Stimulated activated naive CD8-positive, alpha-beta T cell treated with anti-CD3 and anti-CD28 coated beads, Interleukin-15, Interleukin-2, amounts not matched to agents 100 ng/mL and 50 ng/mL, for 24 hours (primary cell): ENCODE results near the gene RAET1E.
"Not testable (repeated sequence)": the region's sequence is repeated elsewhere in the genome, so short reads cannot be mapped to it uniquely, and the experiment has no call there.

Experiments
- H3K27ac Mint-ChIP-seq: one replicate; pipeline ENCODE4 v1.8.0; 2021; ENCODE audit warnings: mild to moderate bottlenecking, mixed read lengths
- H3K27me3 Mint-ChIP-seq: one replicate; pipeline ENCODE4 v1.8.0; 2021; ENCODE audit warnings: mixed read lengths
- H3K36me3 Mint-ChIP-seq: one replicate; pipeline ENCODE4 v1.8.0; 2021; ENCODE audit warnings: low read depth, mixed read lengths
- H3K4me1 Mint-ChIP-seq: one replicate; pipeline ENCODE4 v1.8.0; 2021; ENCODE audit warnings: low read depth, mixed read lengths
- H3K4me3 Mint-ChIP-seq: one replicate; pipeline ENCODE4 v1.8.0; 2021; ENCODE audit warnings: mild to moderate bottlenecking, mixed read lengths
- H3K9me3 Mint-ChIP-seq: one replicate; pipeline ENCODE4 v1.8.0; 2021; ENCODE audit warnings: mixed read lengths

RAET1E gene

GRCh38 chr6:149897855-149898744 lies at the start of gene RAET1E:
Gene RAET1E, minus strand, starts transcription at chr6:149898113. Its CDS starts 7,212 bp downstream, at chr6:149890901.
- Mint-ChIP-seq H3K36me3 (no peaks in the 10 kb centered on the region), H3K27me3 (peaks cover 14% of the 10 kb centered on the region), H3K27ac (no peak within 1 kb of the TSS), H3K4me1 (peaks cover 10% of the 10 kb centered on the region), H3K9me3 (no peaks in the 10 kb centered on the region), H3K4me3 (no peak within 1 kb of the TSS)

GRCh38 chr6:149947533-149947932 lies 49.6 kb upstream of the RAET1E start:
- not testable (repeated sequence) for H3K4me3 Mint-ChIP-seq, H3K27ac Mint-ChIP-seq, H3K9me3 Mint-ChIP-seq, H3K4me1 Mint-ChIP-seq, H3K36me3 Mint-ChIP-seq
- H3K27me3 Mint-ChIP-seq: peaks cover 63% of the 10 kb centered on the region

- H3K36me3 Mint-ChIP-seq, H3K9me3 Mint-ChIP-seq, H3K4me3 Mint-ChIP-seq, H3K27ac Mint-ChIP-seq, H3K4me1 Mint-ChIP-seq: not testable (repeated sequence)
- peaks cover 57% of the 10 kb centered on the region for H3K27me3 Mint-ChIP-seq
These were observed 48.7 kb upstream of the RAET1E start for GRCh38 chr6:149946631-149947030.

DNA sequence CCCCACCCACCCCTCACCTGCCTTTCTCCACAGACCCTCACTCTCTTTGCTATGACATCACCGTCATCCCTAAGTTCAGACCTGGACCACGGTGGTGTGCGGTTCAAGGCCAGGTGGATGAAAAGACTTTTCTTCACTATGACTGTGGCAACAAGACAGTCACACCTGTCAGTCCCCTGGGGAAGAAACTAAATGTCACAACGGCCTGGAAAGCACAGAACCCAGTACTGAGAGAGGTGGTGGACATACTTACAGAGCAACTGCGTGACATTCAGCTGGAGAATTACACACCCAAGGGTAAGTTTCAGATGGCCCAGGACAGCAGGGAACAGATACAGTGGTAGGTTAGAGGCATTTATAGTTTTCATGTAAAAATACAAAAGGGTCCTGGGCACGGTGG lies 47.4 kb upstream of the RAET1E start:
- H3K4me1 Mint-ChIP-seq: peaks cover 15% of the 10 kb centered on the region
- H3K27me3 Mint-ChIP-seq: peaks cover 55% of the 10 kb centered on the region

GRCh38 chr6:149943321-149943720 lies 45.4 kb upstream of the RAET1E start:
- not testable (repeated sequence) for H3K27ac Mint-ChIP-seq, H3K9me3 Mint-ChIP-seq, H3K4me3 Mint-ChIP-seq, H3K36me3 Mint-ChIP-seq
- Mint-ChIP-seq H3K27me3 (peaks cover 52% of the 10 kb centered on the region), H3K4me1 (peaks cover 34% of the 10 kb centered on the region)

More for the DNA sequence above, 47.4 kb upstream of the RAET1E start:
- H3K9me3 Mint-ChIP-seq, H3K4me3 Mint-ChIP-seq, H3K27ac Mint-ChIP-seq, H3K36me3 Mint-ChIP-seq: not testable (repeated sequence)

DNA sequence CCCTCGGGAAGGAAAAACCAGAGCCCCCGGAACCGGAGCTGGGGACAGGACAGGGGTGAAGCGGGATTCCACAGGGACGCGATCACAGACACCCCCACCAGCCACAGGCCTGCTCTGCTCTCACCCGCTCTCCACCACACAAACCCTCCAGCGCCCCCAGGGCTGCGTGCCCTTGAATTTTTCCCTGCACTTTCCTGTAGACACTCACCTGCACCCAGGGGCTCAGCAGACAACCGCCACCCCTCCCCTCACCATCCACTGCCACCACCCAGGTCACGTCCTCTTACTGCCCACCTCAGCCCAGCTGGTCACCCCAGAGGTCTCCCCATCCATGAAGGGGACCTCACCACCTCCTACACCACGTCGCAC lies 44.5 kb upstream of the RAET1E start:
- Mint-ChIP-seq H3K4me1 (peaks cover 37% of the 10 kb centered on the region), H3K9me3 (no peaks in the 10 kb centered on the region), H3K36me3 (no peaks in the 10 kb centered on the region), H3K4me3 (peak overlapping the region; percentile 36), H3K27ac (no peak overlapping the region), H3K27me3 (peaks cover 51% of the 10 kb centered on the region)

GRCh38 chr6:149941583-149942460 lies 43.9 kb upstream of the RAET1E start, which contains the start of gene ULBP2:
Gene ULBP2, plus strand, starts transcription at chr6:149942014. Its CDS starts 59 bp downstream, at chr6:149942073.
- no peak within 1 kb of the TSS for H3K27ac Mint-ChIP-seq
- peak within 1 kb of the TSS; percentile 88 for H3K4me3 Mint-ChIP-seq
- peaks cover 40% of the 10 kb centered on the region for H3K4me1 Mint-ChIP-seq
- no peaks in the 10 kb centered on the region for H3K36me3 Mint-ChIP-seq
- peaks cover 57% of the 10 kb centered on the region for H3K27me3 Mint-ChIP-seq
- no peaks in the 10 kb centered on the region for H3K9me3 Mint-ChIP-seq

- Mint-ChIP-seq H3K27me3 (peaks cover 61% of the 10 kb centered on the region), H3K4me1 (peaks cover 40% of the 10 kb centered on the region), H3K9me3 (no peaks in the 10 kb centered on the region), H3K4me3 (no peak overlapping the region), H3K36me3 (no peaks in the 10 kb centered on the region), H3K27ac (no peak overlapping the region)
These were observed 42.7 kb upstream of the RAET1E start for GRCh38 chr6:149940672-149940982.

- no peak overlapping the region for H3K27ac Mint-ChIP-seq
- peaks cover 64% of the 10 kb centered on the region for H3K27me3 Mint-ChIP-seq
- H3K9me3 Mint-ChIP-seq: no peaks in the 10 kb centered on the region
- peaks cover 43% of the 10 kb centered on the region for H3K4me1 Mint-ChIP-seq
- no peaks in the 10 kb centered on the region for H3K36me3 Mint-ChIP-seq
- H3K4me3 Mint-ChIP-seq: no peak overlapping the region
These were observed 42.2 kb upstream of the RAET1E start for GRCh38 chr6:149939909-149940671.

DNA sequence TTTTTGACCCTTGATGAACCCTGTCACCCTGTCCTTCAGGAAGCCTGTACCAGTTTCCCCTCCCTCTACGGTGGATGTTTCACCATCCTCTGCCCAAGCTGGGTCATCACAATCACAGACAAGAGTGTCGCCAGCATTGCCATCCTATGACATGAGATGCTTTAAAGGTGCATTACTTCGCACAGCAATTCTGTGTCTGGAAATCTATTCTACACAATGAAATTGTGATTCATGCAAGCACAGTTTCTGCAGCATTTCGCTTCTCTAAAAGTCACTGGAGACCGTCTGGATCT lies 41.4 kb upstream of the RAET1E start:
- no peaks in the 10 kb centered on the region for H3K9me3 Mint-ChIP-seq

GRCh38 chr6:149938571-149939355 lies 40.9 kb upstream of the RAET1E start:
- peaks cover 76% of the 10 kb centered on the region for H3K27me3 Mint-ChIP-seq
- H3K27ac Mint-ChIP-seq: peak overlapping the region; percentile 64
- no peaks in the 10 kb centered on the region for H3K9me3 Mint-ChIP-seq
- peaks cover 44% of the 10 kb centered on the region for H3K4me1 Mint-ChIP-seq
- no peaks in the 10 kb centered on the region for H3K36me3 Mint-ChIP-seq
- H3K4me3 Mint-ChIP-seq: peak overlapping the region; percentile 76

More for the DNA sequence above, 41.4 kb upstream of the RAET1E start:
- H3K27ac Mint-ChIP-seq: peak overlapping the region; percentile 64
- H3K4me3 Mint-ChIP-seq: peak overlapping the region; percentile 76
- H3K27me3 Mint-ChIP-seq: peaks cover 72% of the 10 kb centered on the region
- H3K36me3 Mint-ChIP-seq: no peaks in the 10 kb centered on the region
- peaks cover 44% of the 10 kb centered on the region for H3K4me1 Mint-ChIP-seq

DNA sequence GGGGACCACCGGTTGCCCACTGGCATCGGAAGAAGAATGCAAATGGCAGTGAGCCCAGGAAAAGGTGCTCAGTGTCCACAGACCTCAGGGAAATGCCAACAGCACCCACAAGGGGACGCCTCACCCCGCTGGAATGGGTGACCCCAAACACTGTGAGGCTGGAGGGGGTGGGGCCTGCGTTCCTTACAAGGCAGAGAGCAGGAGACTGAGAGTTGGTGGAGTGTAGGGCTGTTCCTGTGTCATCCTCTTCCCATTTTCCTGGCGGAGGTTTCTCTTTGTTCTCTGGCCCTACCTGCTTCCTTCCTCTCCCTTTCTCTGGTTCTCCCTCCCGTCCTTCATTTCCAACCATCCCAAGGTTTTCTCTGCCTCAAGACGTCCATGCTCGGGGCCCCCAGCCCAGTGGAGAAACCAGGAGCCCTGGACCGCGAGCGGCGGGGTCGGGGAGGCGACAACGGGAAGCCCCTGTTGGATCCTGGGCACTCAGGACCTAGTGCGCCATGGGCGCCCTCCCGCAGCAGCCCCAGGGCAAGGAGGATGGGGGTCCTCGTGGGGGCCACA lies 40.2 kb upstream of the RAET1E start:
- not testable (repeated sequence) for H3K9me3 Mint-ChIP-seq, H3K27ac Mint-ChIP-seq, H3K36me3 Mint-ChIP-seq
- H3K4me1 Mint-ChIP-seq: peaks cover 44% of the 10 kb centered on the region
- peaks cover 82% of the 10 kb centered on the region for H3K27me3 Mint-ChIP-seq
- H3K4me3 Mint-ChIP-seq: peak overlapping the region; percentile 53

GRCh38 chr6:149936743-149937142 lies 38.8 kb upstream of the RAET1E start:
- peaks cover 84% of the 10 kb centered on the region for H3K27me3 Mint-ChIP-seq
- H3K27ac Mint-ChIP-seq: no peak overlapping the region
- H3K4me1 Mint-ChIP-seq: peaks cover 41% of the 10 kb centered on the region
- H3K4me3 Mint-ChIP-seq: no peak overlapping the region
- H3K36me3 Mint-ChIP-seq: no peaks in the 10 kb centered on the region
- no peaks in the 10 kb centered on the region for H3K9me3 Mint-ChIP-seq

GRCh38 chr6:149935668-149936067 lies 37.8 kb upstream of the RAET1E start:
- no peak overlapping the region for H3K4me3 Mint-ChIP-seq
- H3K27ac Mint-ChIP-seq: no peak overlapping the region
- H3K27me3 Mint-ChIP-seq: peaks cover 84% of the 10 kb centered on the region
- H3K36me3 Mint-ChIP-seq: no peaks in the 10 kb centered on the region
- H3K4me1 Mint-ChIP-seq: peaks cover 33% of the 10 kb centered on the region
- no peaks in the 10 kb centered on the region for H3K9me3 Mint-ChIP-seq
